Measurements from ENCODE around the gene CIITA. TPM values are rescaled to one million over a fixed set of nuclear protein-coding genes. Genes with fewer than 3 reads are reported as not detected.
"Not testable (repeated sequence)": the region's sequence is repeated elsewhere in the genome, so short reads cannot be mapped to it uniquely, and the experiment has no call there.

CIITA gene
- total RNA-seq, 1 experiment from 2014 or later, result not detected

DNA sequence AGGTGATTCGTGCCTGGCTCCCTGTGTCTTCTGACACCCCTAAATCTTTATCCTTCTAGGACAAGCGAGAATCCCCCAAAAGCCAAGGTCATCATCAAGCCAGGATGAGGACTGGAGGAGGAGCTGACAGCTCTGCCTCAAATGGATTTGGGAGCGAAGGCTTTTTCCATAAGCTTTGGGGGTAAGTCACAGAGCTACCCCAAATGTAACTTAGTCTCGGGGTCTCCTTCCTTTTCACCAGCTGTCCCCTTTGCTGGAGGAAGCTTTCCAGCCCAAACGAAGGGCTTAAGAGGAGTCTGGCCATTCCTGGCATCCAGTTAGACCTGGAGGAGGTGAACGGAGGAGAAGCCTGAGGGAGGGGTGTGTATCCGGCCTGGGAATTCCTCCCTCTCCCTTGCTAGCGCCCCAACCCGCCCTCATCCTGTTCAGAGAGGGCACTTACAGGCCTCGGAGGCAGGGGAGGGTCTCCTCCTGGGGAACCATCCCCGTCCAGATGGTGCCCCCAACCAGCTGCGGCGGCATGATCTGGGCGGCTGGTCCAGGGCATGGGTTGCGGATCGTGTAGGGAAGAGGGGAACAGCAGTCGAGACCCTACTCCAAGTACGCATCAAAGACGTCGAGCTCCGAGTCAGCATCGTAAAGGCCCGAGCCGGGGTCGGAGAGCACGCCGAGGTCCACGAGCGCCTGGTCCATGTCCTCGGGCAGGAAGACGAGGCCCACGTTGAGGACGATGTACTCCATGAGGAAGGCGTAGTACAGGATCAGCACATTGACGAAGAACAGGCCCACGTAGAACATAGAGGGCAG lies 64.3 kb downstream of the CIITA start:
- intact Hi-C loops (cut with micrococcal nuclease), result loop anchor here (5.0 kb wide), 1 partner anchor 79 kb away; no protein-coding TSS in a partner anchor
- Mint-ChIP-seq H3K27ac (ENCODE audit: low read depth, unreplicated experiment) (peak overlapping the region; percentile 77), H3K9me3 (ENCODE audit: unreplicated experiment) (no peaks in the 10 kb centered on the region), H3K4me1 (ENCODE audit: insufficient read depth, unreplicated experiment) (peaks cover 50% of the 10 kb centered on the region), H3K4me3 (ENCODE audit: unreplicated experiment) (peak overlapping the region; percentile 94), H3K36me3 (ENCODE audit: insufficient read depth, unreplicated experiment) (peaks cover 5% of the 10 kb centered on the region), H3K27me3 (ENCODE audit: insufficient read depth, unreplicated experiment) (no peaks in the 10 kb centered on the region)
- TF ChIP-seq, protein P1, sequence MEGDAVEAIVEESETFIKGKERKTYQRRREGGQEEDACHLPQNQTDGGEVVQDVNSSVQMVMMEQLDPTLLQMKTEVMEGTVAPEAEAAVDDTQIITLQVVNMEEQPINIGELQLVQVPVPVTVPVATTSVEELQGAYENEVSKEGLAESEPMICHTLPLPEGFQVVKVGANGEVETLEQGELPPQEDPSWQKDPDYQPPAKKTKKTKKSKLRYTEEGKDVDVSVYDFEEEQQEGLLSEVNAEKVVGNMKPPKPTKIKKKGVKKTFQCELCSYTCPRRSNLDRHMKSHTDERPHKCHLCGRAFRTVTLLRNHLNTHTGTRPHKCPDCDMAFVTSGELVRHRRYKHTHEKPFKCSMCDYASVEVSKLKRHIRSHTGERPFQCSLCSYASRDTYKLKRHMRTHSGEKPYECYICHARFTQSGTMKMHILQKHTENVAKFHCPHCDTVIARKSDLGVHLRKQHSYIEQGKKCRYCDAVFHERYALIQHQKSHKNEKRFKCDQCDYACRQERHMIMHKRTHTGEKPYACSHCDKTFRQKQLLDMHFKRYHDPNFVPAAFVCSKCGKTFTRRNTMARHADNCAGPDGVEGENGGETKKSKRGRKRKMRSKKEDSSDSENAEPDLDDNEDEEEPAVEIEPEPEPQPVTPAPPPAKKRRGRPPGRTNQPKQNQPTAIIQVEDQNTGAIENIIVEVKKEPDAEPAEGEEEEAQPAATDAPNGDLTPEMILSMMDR (IDR thresholded peaks at IDR 0.05; ENCODE audit: unreplicated experiment), result no peak
- BruUV-seq (replicated peaks), result no TSS peak
- ChIA-PET POLR2A (interaction anchor here (0.8 to 2.4 kb wide), 3 partner anchors 113 to 802 kb away, joined by 3 to 6 read pairs (median 3); partner anchors contain the start of genes NUBP1 and TXNDC11), CTCF (interaction anchor here (0.6 to 2.7 kb wide), 8 partner anchors 9 to 620 kb away, joined by 3 to 9 read pairs (median 6); no protein-coding TSS in a partner anchor)
- DNase-seq (ENCODE audit: unreplicated experiment), result peak; percentile 27

DNA sequence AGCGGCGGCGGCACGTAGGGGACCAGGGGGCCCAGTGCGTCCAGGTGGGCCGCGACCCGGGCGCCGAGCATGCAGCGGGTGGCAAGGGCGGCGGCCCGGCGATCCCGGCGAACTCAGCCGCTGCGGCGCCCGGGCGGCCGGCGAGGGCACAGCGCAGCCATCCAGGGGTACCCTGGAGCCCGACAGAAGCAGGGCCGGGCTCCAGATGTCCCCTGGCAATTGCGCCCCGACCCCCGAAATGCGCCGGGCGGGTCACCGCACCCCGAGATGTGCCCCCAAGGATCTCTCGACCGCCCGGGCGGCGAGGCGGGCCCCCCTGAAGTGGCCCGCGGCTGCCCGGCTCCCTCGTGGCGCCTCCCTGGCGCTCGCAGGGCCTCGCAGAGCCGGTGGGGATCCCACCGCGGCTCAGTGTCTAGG lies 64.9 kb downstream of the CIITA start:
- not testable (repeated sequence) for H3K36me3 Mint-ChIP-seq (ENCODE audit: insufficient read depth, unreplicated experiment); H3K9me3 Mint-ChIP-seq (ENCODE audit: unreplicated experiment); H3K27me3 Mint-ChIP-seq (ENCODE audit: insufficient read depth, unreplicated experiment); DNase-seq (ENCODE audit: unreplicated experiment); BruUV-seq (replicated peaks)
- POLR2A ChIA-PET, result interaction anchor here (0.7 to 2.4 kb wide), 5 partner anchors 15 to 198 kb away, joined by 3 to 6 read pairs (median 3); partner anchors contain the start of gene NUBP1
- Mint-ChIP-seq H3K4me1 (ENCODE audit: insufficient read depth, unreplicated experiment) (peaks cover 55% of the 10 kb centered on the region), H3K4me3 (ENCODE audit: unreplicated experiment) (peak overlapping the region; percentile 94), H3K27ac (ENCODE audit: low read depth, unreplicated experiment) (peak overlapping the region; percentile 77)
- intact Hi-C loops (cut with micrococcal nuclease), result loop anchor here (5.0 kb wide), 1 partner anchor 80 kb away; no protein-coding TSS in a partner anchor
- CTCF ChIA-PET, result interaction anchor here (1.7 kb wide), 2 partner anchors 10 to 13 kb away, joined by 5 to 6 read pairs; no protein-coding TSS in a partner anchor

DNA sequence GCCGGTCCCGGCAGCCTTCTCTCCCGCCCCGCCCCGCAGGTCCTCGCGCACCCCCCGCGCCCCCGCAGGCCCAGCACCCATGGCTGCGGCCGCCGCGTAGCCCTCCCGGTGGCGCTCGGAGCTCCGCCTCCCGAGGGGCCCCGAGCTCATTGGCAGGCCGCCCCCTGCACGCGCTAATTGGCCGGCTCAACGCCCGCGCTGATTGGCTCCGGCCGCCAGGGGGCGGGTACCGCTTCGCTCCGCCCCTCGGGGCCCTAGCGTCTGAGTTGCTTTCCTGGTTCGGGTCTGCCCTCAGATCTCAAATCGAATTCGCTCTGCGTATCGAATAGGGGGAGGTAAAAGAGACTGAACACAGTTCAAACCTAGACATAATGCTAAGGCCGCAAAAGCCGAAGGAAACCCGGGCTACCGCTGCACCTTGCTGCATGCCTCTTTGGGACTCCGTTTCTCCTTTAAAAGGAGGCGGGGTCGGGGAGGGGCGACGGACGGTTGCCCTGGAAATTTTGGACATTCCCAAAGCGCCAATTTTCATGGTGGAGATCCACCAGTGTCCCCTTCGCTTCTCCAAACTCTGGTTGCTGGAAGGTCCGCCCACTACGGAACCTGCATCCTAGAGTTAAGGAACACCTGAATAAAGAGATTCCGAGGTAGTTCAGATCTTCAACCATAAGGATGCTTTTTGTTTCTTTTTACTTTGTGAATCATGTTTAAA lies 65.5 kb downstream of the CIITA start, which contains the start of gene DEXI:
DEXI (minus strand) TSS at position 117 of the 712 bp plus-strand sequence. CDS start 463 bp downstream, outside the sequence.
- intact Hi-C loops (cut with micrococcal nuclease), result loop anchor here (5.0 kb wide), 1 partner anchor 80 kb away; no protein-coding TSS in a partner anchor
- ChIA-PET CTCF (interaction anchor here (0.6 to 1.7 kb wide), 3 partner anchors 12 to 867 kb away, joined by 3 to 6 read pairs (median 3); no protein-coding TSS in a partner anchor), POLR2A (interaction anchor here (0.7 to 2.4 kb wide), 5 partner anchors 16 to 199 kb away, joined by 3 to 6 read pairs (median 3); partner anchors contain the start of gene NUBP1)
- TF ChIP-seq, protein P1 (IDR thresholded peaks at IDR 0.05; ENCODE audit: unreplicated experiment), result no peak
- DNase-seq (ENCODE audit: unreplicated experiment), result peak; percentile 92
- Mint-ChIP-seq H3K36me3 (ENCODE audit: insufficient read depth, unreplicated experiment) (peaks cover 5% of the 10 kb centered on the region), H3K27me3 (ENCODE audit: insufficient read depth, unreplicated experiment) (no peaks in the 10 kb centered on the region), H3K4me3 (ENCODE audit: unreplicated experiment) (peak within 1 kb of the TSS; percentile 94), H3K4me1 (ENCODE audit: insufficient read depth, unreplicated experiment) (peaks cover 61% of the 10 kb centered on the region), H3K9me3 (ENCODE audit: unreplicated experiment) (no peaks in the 10 kb centered on the region), H3K27ac (ENCODE audit: low read depth, unreplicated experiment) (peak within 1 kb of the TSS; percentile 77)
- BruUV-seq (replicated peaks), result no TSS peak

DNA sequence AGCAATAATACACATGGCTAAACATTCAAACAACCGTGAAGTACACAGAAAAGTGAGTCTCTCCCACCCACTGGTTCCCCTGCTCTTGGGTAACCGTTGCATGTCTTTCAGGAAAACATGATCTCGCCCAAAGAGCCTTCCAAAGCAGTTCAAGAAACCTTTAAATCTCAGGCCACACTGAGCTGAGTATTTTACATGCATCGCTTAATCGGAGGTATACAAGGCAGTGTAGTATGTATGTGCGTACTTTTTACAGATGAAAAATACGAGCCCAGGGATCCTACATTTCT lies 66.0 kb downstream of the CIITA start:
- H3K36me3 Mint-ChIP-seq (ENCODE audit: insufficient read depth, unreplicated experiment), result peaks cover 5% of the 10 kb centered on the region
- no peaks in the 10 kb centered on the region for H3K9me3 Mint-ChIP-seq (ENCODE audit: unreplicated experiment)
- no TSS peak for BruUV-seq (replicated peaks)
- CTCF ChIA-PET, result interaction anchor here (0.6 to 0.8 kb wide), 3 partner anchors 20 to 761 kb away, joined by 3 to 4 read pairs (median 3); no protein-coding TSS in a partner anchor
- POLR2A ChIA-PET, result interaction anchor here (1.2 kb wide), 1 partner anchor 21 kb away, joined by 3 read pairs; no protein-coding TSS in a partner anchor
- H3K27ac Mint-ChIP-seq (ENCODE audit: low read depth, unreplicated experiment), result no peak overlapping the region
- intact Hi-C loops (cut with micrococcal nuclease), result loop anchor here (5.0 kb wide), 1 partner anchor 81 kb away; no protein-coding TSS in a partner anchor
- TF ChIP-seq, protein P1 (IDR thresholded peaks at IDR 0.05; ENCODE audit: unreplicated experiment), result no peak
- H3K27me3 Mint-ChIP-seq (ENCODE audit: insufficient read depth, unreplicated experiment), result no peaks in the 10 kb centered on the region
- H3K4me3 Mint-ChIP-seq (ENCODE audit: unreplicated experiment), result peak overlapping the region; percentile 94
- DNase-seq (ENCODE audit: unreplicated experiment), result no peak
- peaks cover 62% of the 10 kb centered on the region for H3K4me1 Mint-ChIP-seq (ENCODE audit: insufficient read depth, unreplicated experiment)
